Muscle layer of duodenum (tissue), 2 donors: Measurements from ENCODE around the gene CRYZ.
"Not testable (repeated sequence)": the region's sequence is repeated elsewhere in the genome, so short reads cannot be mapped to it uniquely, and the experiment has no call there.

Experiments used
- H3K27ac ChIP-seq: one replicate; pipeline ENCODE4 v1.7.0; 2013; ENCODE audit warnings: mild to moderate bottlenecking, low read length
- H3K27me3 ChIP-seq: one replicate; pipeline ENCODE4 v1.7.0; 2013; ENCODE audit warnings: low read depth, mild to moderate bottlenecking, control low read depth, low read length
- H3K36me3 ChIP-seq, 2 donors: one replicate each; pipeline ENCODE4 v1.7.0; 2013; ENCODE audit warnings: low read length in 2 of 2, control low read depth in 1 of 2, mild to moderate bottlenecking in 1 of 2; ENCODE audit not compliant: insufficient read depth in 2 of 2, control insufficient read depth in 1 of 2
- H3K4me1 ChIP-seq, 2 donors: one replicate each; pipeline ENCODE4 v1.7.0; 2013; ENCODE audit warnings: low read length in 2 of 2, mild to moderate bottlenecking in 2 of 2, control low read depth in 1 of 2, moderate library complexity in 1 of 2; ENCODE audit not compliant: insufficient read depth in 2 of 2, control insufficient read depth in 1 of 2
- H3K4me3 ChIP-seq, 2 donors: one replicate each; pipeline ENCODE4 v1.7.0; 2013; ENCODE audit warnings: low read length in 2 of 2, low read depth in 1 of 2, mild to moderate bottlenecking in 1 of 2
- H3K9me3 ChIP-seq, 2 donors: one replicate each; pipeline ENCODE4 v1.7.0; 2013; ENCODE audit warnings: low read length in 2 of 2, control low read depth in 1 of 2, mild to moderate bottlenecking in 1 of 2; ENCODE audit not compliant: control insufficient read depth in 1 of 2
- donor health status: healthy.

Gene CRYZ

GRCh38 chr1:74755475-74755874 lies 22.6 kb upstream of the CRYZ start:
- peaks cover 18 to 84% of the 10 kb centered on the region in 2 donors for H3K36me3 ChIP-seq
- H3K27me3 ChIP-seq: no peaks in the 10 kb centered on the region
- H3K9me3 ChIP-seq: no peaks in the 10 kb centered on the region
- H3K27ac ChIP-seq: no peak overlapping the region
- no peak overlapping the region for H3K4me3 ChIP-seq
- H3K4me1 ChIP-seq: no peaks in the 10 kb centered on the region

- H3K36me3 ChIP-seq: peaks cover 26 to 89% of the 10 kb centered on the region in 2 donors
- H3K27me3 ChIP-seq: no peaks in the 10 kb centered on the region
- H3K4me1 ChIP-seq: no peaks in the 10 kb centered on the region
- no peak overlapping the region for H3K4me3 ChIP-seq
- H3K27ac ChIP-seq: no peak overlapping the region
- H3K9me3 ChIP-seq: no peaks in the 10 kb centered on the region
Observed at GRCh38 chr1:74753104-74753503, 20.3 kb upstream of the CRYZ start.

- Histone ChIP-seq H3K4me3 (no peak overlapping the region), H3K36me3 (peaks cover 25 to 78% of the 10 kb centered on the region in 2 donors), H3K4me1 (no peaks in the 10 kb centered on the region), H3K27me3 (no peaks in the 10 kb centered on the region), H3K9me3 (no peaks in the 10 kb centered on the region), H3K27ac (no peak overlapping the region)
Observed at GRCh38 chr1:74748960-74749359, 16.1 kb upstream of the CRYZ start.

DNA sequence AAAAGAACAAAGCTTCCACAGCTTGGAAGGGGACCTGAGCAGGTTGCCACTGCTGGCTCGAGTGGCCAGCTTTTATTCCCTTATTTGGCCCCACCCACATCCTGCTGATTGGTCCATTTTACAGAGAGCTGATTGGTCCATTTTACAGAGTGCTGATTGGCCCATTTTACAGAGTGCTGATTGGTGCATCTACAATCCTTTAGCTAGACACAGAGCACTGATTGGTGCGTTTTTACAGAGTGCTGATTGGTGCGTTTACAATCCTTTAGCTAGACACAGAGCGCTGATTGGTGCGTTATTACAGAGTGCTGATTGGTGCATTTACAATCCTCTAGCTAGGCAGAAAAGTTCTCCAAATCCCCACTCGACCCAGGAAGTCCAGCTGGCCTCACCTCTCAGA lies 12.4 kb upstream of the CRYZ start:
- not testable (repeated sequence) for H3K27me3 ChIP-seq, H3K9me3 ChIP-seq, H3K4me1 ChIP-seq, H3K4me3 ChIP-seq, H3K27ac ChIP-seq
- peaks cover 14 to 80% of the 10 kb centered on the region in 2 donors for H3K36me3 ChIP-seq

DNA sequence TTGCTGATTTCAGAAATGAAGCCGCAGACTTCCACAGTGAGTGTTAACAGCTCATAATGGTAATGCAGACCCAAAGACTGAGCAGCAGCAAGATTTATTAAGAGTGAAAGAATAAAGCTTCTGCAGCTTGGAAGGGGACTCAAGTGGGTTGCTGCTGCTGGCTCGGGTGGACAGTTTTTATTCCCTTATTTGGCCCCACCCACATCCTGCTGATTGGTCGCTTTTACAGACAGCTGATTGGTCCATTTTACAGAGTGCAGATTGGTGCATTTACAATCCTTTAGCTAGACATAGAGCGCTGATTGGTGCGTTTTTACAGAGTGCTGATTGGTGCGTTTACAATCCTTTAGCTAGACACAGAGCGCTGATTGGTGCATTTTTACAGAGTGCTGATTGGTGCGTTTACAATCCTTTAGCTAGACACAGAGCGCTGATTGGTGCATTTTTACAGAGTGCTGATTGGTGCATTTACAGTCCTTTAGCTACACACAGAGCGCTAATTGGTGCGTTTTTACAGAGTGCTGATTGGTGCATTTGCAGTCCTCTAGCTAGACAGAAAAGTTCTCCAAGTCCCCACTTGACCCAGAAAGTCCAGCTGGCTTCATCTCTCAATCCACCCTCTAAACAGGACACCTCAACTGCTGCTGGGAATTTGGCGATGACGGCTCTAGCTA lies 7.6 kb upstream of the CRYZ start:
- H3K4me3 ChIP-seq, H3K9me3 ChIP-seq, H3K27me3 ChIP-seq, H3K27ac ChIP-seq, H3K4me1 ChIP-seq: not testable (repeated sequence)
- H3K36me3 ChIP-seq: peaks cover 16 to 74% of the 10 kb centered on the region in 2 donors

DNA sequence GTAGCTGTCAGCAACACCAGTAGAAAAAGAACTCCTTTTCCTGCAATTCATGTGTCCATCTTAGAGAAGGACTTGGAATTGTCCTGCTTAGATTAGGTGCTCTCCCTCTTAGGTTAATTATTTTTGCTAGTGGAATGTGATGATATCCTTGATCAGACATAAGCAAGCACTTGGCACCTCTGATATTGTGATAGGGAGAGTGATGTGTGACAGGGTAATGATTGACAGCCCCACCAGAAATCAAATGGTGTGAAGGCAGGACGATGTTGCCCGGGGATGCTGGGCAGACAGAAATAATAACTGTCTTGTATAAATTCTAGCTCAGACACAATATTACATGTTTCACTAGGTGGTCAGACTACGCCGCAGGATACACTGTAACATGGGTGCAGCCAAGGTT lies 4.5 kb upstream of the CRYZ start:
- Histone ChIP-seq H3K36me3 (peaks cover 16 to 58% of the 10 kb centered on the region in 2 donors), H3K9me3 (no peaks in the 10 kb centered on the region), H3K4me1 (peaks cover 3 to 15% of the 10 kb centered on the region in 2 donors), H3K4me3 (no peak overlapping the region), H3K27me3 (no peaks in the 10 kb centered on the region), H3K27ac (no peak overlapping the region)

DNA sequence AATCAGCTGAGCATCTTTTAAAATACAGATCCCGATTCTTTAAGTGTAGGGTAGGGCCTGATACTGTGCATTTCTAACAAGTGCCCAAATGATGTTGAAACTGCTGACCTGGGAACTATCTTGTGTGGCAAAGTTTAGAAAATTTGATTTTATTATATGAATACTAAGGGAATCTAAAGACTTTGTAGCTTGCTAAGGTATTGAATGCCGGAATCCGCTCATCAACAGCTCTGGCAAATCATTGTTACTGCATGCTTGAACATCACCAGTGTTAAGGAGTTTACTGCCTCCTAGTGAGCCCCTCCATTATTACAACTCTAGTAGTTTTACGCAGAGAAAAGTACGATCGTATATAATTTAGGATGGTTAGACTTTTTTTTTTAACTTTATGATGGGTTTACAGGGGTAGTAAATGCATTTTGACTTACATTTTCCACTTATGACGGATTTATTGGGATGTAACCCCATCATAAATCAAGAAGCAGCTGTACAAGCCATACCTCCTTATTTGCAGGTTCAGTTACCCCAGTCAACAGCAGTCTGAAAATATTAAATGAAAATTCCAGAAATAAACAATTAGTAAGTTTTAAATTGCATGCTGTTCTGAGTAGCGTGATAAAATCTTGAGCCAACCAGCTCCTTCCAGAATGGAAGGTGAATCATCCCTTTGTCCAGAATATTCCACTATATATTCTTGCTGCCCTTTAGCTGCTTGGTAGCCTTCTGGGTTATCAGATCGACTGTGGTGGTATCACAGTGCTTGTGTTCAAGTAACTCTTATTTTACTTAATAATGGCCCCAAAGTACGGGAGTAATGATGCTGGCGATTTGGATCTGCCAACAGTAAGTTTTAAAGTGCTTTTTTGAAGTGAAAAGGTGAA lies 994 bp upstream of the CRYZ start:
- Histone ChIP-seq H3K4me1 (peaks cover 3 to 44% of the 10 kb centered on the region in 2 donors), H3K9me3 (no peaks in the 10 kb centered on the region), H3K27ac (peak overlapping the region; percentile 93), H3K27me3 (no peaks in the 10 kb centered on the region), H3K4me3 (peak overlapping the region; percentile 92 to 98), H3K36me3 (peaks cover 16 to 29% of the 10 kb centered on the region in 2 donors)

DNA sequence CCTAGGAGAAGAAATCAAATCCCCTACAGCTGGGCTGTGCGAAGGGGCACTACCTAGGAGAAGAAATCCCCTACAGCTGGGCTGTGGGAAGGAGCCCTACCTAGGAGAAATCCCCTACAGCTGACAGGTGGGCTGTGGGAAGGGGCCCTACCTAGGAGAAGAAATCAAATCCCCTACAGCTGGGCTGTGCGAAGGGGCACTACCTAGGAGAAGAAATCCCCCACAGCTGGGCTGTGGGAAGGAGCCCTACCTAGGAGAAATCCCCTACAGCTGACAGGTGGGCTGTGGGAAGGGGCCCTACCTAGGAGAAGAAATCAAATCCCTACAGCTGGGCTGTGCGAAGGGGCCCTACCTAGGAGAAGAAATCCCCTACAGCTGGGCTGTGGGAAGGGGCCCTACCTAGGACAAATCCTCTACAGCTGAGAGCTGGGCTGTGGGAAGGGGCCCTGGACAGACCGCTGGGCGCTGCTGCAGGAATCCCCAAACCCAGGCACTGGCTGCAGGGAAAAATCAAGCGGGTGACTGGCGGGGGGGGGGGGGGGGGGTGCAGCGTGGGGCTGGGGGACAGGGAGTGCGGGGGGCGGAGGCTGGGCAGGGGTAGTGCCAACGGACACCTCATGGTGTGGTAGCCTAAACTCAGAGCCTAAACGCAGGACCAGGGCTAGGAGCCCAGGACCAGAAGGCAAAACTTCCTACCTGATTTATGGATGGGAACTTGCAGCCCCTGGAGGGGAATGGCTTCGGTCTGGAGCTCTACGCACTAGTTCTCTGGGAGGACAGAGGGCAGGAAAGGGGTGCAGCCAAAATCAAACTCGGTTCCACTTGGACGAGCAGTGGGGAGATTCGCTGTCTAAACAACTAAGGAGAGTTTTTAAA lies 541 bp downstream of the CRYZ start:
- H3K4me3 ChIP-seq: peak overlapping the region; percentile 92 to 98
- peaks cover 3 to 53% of the 10 kb centered on the region in 2 donors for H3K4me1 ChIP-seq
- H3K36me3 ChIP-seq: peaks cover 4 to 16% of the 10 kb centered on the region in 2 donors
- not testable (repeated sequence) for H3K9me3 ChIP-seq, H3K27me3 ChIP-seq
- peak overlapping the region; percentile 93 for H3K27ac ChIP-seq

GRCh38 chr1:74731399-74732052 lies 1.3 kb downstream of the CRYZ start:
- Histone ChIP-seq H3K4me1 (peaks cover 3 to 53% of the 10 kb centered on the region in 2 donors), H3K27me3 (no peaks in the 10 kb centered on the region), H3K4me3 (peak overlapping the region; percentile 24 to 98), H3K9me3 (no peaks in the 10 kb centered on the region), H3K36me3 (peaks cover 0 to 8% of the 10 kb centered on the region in 2 donors), H3K27ac (peak overlapping the region; percentile 40)

- Histone ChIP-seq H3K4me3 (no peak overlapping the region), H3K27me3 (no peaks in the 10 kb centered on the region), H3K27ac (no peak overlapping the region), H3K4me1 (peaks cover 3 to 49% of the 10 kb centered on the region in 2 donors), H3K9me3 (no peaks in the 10 kb centered on the region), H3K36me3 (peaks cover 0 to 8% of the 10 kb centered on the region in 2 donors)
Observed at GRCh38 chr1:74729741-74730478, 2.9 kb downstream of the CRYZ start.
